K562 treated with DMSO at 1 percent for 48 hours (cell line): Measurements from ENCODE around the gene DCP2. TPM values are rescaled to one million over a fixed set of nuclear protein-coding genes. Genes with fewer than 3 reads are reported as not detected.

ENCODE experiments used
- total RNA-seq: library from RNA; unstranded; fragments of 300-600 nt; gene quantifications from 2 replicates; pipeline ENCODE4 v1.2.3, GENCODE V29; 2022; ENCODE audit warnings: low replicate concordance; ENCODE audit errors: extremely low read depth

DCP2 gene
- not detected in 2 replicates for total RNA-seq

GRCh38 chr5:112976432-112977309 lies at the start of gene DCP2:
TSS of gene DCP2 (plus strand) at chr5:112976798. CDS start at chr5:112976934, 136 bp downstream.

Other genes starting within 250 kb of the DCP2 start
- gene APC, start 238.9 kb upstream of the DCP2 start, total RNA-seq = not detected in 2 replicates
- not detected in 2 replicates for gene SRP19, start 115.5 kb upstream of the DCP2 start, total RNA-seq
- gene REEP5, start 54.6 kb upstream of the DCP2 start, total RNA-seq = not detected in 2 replicates